Erythroblast (primary cell): ENCODE measurements around the gene CCDC88B.

Source experiments
- GATA1 ChIP-seq: IDR thresholded peaks from 2 replicates; pipeline ENCODE4 v1.6.1; 2011; ENCODE audit warnings: low read depth, mild to moderate bottlenecking, control low read depth, low read length, moderate library complexity
- POLR2A ChIP-seq: IDR thresholded peaks from 2 replicates; pipeline ENCODE4 v1.6.1; 2011; ENCODE audit warnings: mild to moderate bottlenecking, low read length

DNA sequence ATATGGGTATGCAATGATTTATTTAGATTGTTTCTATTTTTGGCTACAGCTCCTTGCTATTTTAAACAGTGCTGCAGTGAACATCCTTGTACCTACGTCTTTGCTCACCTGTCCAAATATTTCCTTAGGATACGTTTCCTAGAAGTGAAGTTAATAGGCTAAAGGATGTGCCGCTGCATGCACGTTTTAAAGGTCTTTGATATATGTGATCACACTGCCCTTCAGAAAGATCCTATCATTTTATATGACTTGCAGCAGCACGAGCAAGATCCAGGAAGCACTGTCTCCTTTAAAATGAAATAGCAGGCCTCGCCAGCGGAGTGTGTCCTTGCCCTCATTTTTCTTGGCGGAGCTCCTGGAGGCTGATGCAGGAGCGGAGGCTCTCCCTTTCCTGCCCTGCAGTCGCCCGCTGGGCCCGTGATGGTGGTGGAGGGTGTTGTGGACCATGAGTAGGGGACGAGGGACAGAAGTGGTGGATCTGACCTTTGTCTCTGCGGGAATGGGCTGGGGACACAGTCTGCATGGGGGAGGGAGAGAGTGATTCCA lies 38.4 kb downstream of the CCDC88B start:
- no peak for TF ChIP-seq POLR2A
- TF ChIP-seq GATA1, result no peak
